Activated T-cell treated with anti-CD3 and anti-CD28 coated beads for 1 hour (primary cell): ENCODE data around the gene JMJD4.

Experiments
- DNase-seq: peaks from one replicate; pipeline ENCODE4 v3.0.0-alpha.2; 2020; ENCODE audit warnings: low read depth

JMJD4 gene

GRCh38 chr1:227734856-227735538, at the start of gene JMJD4, which contains the start of gene SNAP47:
JMJD4 (minus strand) TSS chr1:227735302; CDS start chr1:227735273, 29 bp downstream.
SNAP47 (plus strand) TSS chr1:227735435; CDS start chr1:227747737, 12,302 bp downstream.
- peak; percentile 89 for DNase-seq

- no peak for DNase-seq
Measured at GRCh38 chr1:227782226-227782625, 47.1 kb upstream of the JMJD4 start.

GRCh38 chr1:227781314-227781930, 46.3 kb upstream of the JMJD4 start:
- no peak for DNase-seq

- no peak for DNase-seq
Measured at GRCh38 chr1:227780101-227781044, 45.3 kb upstream of the JMJD4 start.

GRCh38 chr1:227779685-227780084, 44.6 kb upstream of the JMJD4 start:
- DNase-seq: no peak

- no peak for DNase-seq
Measured at GRCh38 chr1:227779021-227779441, 43.9 kb upstream of the JMJD4 start.

- no peak for DNase-seq
Measured at GRCh38 chr1:227778401-227778947, 43.4 kb upstream of the JMJD4 start.

- DNase-seq: no peak
Measured at GRCh38 chr1:227777646-227778045, 42.5 kb upstream of the JMJD4 start.

GRCh38 chr1:227777156-227777555, 42.1 kb upstream of the JMJD4 start:
- DNase-seq: no peak

GRCh38 chr1:227776331-227776771, 41.2 kb upstream of the JMJD4 start:
- no peak for DNase-seq

GRCh38 chr1:227775841-227776240, 40.7 kb upstream of the JMJD4 start:
- no peak for DNase-seq

GRCh38 chr1:227774821-227775661, 39.9 kb upstream of the JMJD4 start:
- no peak for DNase-seq

- DNase-seq: no peak
Measured at GRCh38 chr1:227774051-227774731, 39.1 kb upstream of the JMJD4 start.

GRCh38 chr1:227773558-227773957, 38.5 kb upstream of the JMJD4 start:
- DNase-seq: no peak

GRCh38 chr1:227771771-227772170, 36.7 kb upstream of the JMJD4 start:
- no peak for DNase-seq

GRCh38 chr1:227771326-227771725, 36.2 kb upstream of the JMJD4 start:
- DNase-seq: no peak

- DNase-seq: no peak
Measured at GRCh38 chr1:227770812-227771211, 35.7 kb upstream of the JMJD4 start.

- DNase-seq: no peak
Measured at GRCh38 chr1:227769936-227770494, 34.9 kb upstream of the JMJD4 start.

- DNase-seq: no peak
Measured at GRCh38 chr1:227769047-227769935, 34.2 kb upstream of the JMJD4 start.
